ENCODE measurements around the gene ADD1. TPM values are rescaled to one million over a fixed set of nuclear protein-coding genes. Genes with fewer than 3 reads are reported as not detected.

The ADD1 gene
- total RNA-seq, 1 experiment from 2014 or later, result 163 TPM

DNA sequence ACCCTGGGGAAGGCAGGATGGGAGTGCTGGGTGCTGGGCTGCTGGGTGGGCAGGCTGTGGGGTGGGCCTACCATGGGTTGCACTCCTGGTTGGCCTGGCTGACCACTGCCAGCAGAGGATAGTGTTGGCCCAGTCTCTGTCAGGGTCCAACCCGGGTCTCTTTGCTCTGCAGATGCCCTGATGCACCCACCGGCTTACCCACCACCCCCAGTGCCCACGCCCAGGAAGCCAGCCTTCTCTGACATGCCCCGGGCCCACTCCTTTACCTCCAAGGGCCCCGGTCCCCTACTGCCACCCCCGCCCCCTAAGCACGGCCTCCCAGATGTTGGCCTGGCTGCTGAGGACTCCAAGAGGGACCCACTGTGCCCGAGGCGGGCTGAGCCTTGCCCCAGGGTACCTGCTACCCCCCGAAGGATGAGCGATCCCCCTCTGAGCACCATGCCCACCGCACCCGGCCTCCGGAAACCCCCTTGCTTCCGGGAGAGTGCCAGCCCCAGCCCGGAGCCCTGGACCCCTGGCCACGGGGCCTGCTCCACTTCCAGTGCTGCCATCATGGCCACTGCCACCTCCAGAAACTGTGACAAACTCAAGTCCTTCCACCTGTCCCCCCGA, 14.2 kb upstream of the ADD1 start:
- H3K9me3 Mint-ChIP-seq, result no peaks in the 10 kb centered on the region; a peak in 2 of 5 replicates

More for the DNA sequence above, 14.2 kb upstream of the ADD1 start:
- TF ChIP-seq, protein P1, sequence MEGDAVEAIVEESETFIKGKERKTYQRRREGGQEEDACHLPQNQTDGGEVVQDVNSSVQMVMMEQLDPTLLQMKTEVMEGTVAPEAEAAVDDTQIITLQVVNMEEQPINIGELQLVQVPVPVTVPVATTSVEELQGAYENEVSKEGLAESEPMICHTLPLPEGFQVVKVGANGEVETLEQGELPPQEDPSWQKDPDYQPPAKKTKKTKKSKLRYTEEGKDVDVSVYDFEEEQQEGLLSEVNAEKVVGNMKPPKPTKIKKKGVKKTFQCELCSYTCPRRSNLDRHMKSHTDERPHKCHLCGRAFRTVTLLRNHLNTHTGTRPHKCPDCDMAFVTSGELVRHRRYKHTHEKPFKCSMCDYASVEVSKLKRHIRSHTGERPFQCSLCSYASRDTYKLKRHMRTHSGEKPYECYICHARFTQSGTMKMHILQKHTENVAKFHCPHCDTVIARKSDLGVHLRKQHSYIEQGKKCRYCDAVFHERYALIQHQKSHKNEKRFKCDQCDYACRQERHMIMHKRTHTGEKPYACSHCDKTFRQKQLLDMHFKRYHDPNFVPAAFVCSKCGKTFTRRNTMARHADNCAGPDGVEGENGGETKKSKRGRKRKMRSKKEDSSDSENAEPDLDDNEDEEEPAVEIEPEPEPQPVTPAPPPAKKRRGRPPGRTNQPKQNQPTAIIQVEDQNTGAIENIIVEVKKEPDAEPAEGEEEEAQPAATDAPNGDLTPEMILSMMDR (conservative IDR thresholded peaks at IDR 0.05), result no peak
- no peaks in the 10 kb centered on the region for H3K27me3 Mint-ChIP-seq (ENCODE audit: low read depth)
- H3K14ac ChIP-seq (ENCODE audit: insufficient read depth, low read length), result no peak overlapping the region; the same call in 1 of the 2 replicates
- no peak overlapping the region for H3K23ac ChIP-seq (ENCODE audit: insufficient read length, low read depth, low read length)
- H3K4ac ChIP-seq (ENCODE audit: low read depth, low read length), result no peak overlapping the region
- H3K27ac ChIP-seq (ENCODE audit: insufficient read length, low read depth, low read length), result no peak overlapping the region
- H3K9me3 ChIP-seq (ENCODE audit: control insufficient read depth, low read depth, low read length), result no peaks in the 10 kb centered on the region
- no peak overlapping the region for H4K91ac ChIP-seq (ENCODE audit: insufficient read length, low read depth, low read length)
- no peak overlapping the region for H4K5ac ChIP-seq (ENCODE audit: insufficient read length, low read depth, low read length)
- no peak overlapping the region for H4K8ac ChIP-seq (replicated peaks; ENCODE audit: insufficient read length, low read depth, low read length)
- H2BK15ac ChIP-seq (ENCODE audit: low read depth, low read length), result no peak overlapping the region
- H3K79me1 ChIP-seq (ENCODE audit: insufficient read depth, low read depth, low read length, poor library complexity, severe bottlenecking), result no peaks in the 10 kb centered on the region
- H2BK12ac ChIP-seq (ENCODE audit: insufficient read length, low read depth, low read length), result no peak overlapping the region
- H3T11ph ChIP-seq (ENCODE audit: low read length), result no peak overlapping the region
- H3K4me1 ChIP-seq (ENCODE audit: insufficient read depth, low read length), result no peaks in the 10 kb centered on the region
- H3K36me3 Mint-ChIP-seq (ENCODE audit: insufficient read depth in 1 of 3, low read depth in 3 of 3), result peaks cover 24 to 68% (median 60%) of the 10 kb centered on the region in 3 experiments; a peak in 6 of 7 replicates
- H3K79me2 ChIP-seq (ENCODE audit: insufficient read depth, low read length), result no peaks in the 10 kb centered on the region
- no peaks in the 10 kb centered on the region for H3K4me1 Mint-ChIP-seq
- peak overlapping the region in 1 of 3 experiments; percentile 48; a peak in 2 of 7 replicates for H3K27ac Mint-ChIP-seq
- no peak overlapping the region for H3K4me3 Mint-ChIP-seq
- no peak for DNase-seq
- H3K56ac ChIP-seq (ENCODE audit: insufficient read length, low read depth, low read length), result no peak overlapping the region
- no peak overlapping the region for H2AK5ac ChIP-seq (ENCODE audit: insufficient read length, low read length)
- whole genome bisulfite sequencing (ENCODE audit: extremely low coverage, insufficient read length, low lambda C conversion rate), result no CpG with 5 or more reads among the region's 18 CpGs
- H3K9ac ChIP-seq (ENCODE audit: extremely low read depth, insufficient read length, low read length), result no peak overlapping the region
- no peak overlapping the region for H2BK5ac ChIP-seq (ENCODE audit: insufficient read length, low read length)
- H4K20me1 ChIP-seq (ENCODE audit: control insufficient read depth, insufficient read depth, insufficient read length), result peaks cover 6% of the 10 kb centered on the region
- H2AFZ ChIP-seq (ENCODE audit: low read length), result no peak overlapping the region
- H3K18ac ChIP-seq (ENCODE audit: insufficient read length, low read depth, low read length), result no peak overlapping the region
- H3K27me3 ChIP-seq (ENCODE audit: insufficient read depth, low read length), result no peaks in the 10 kb centered on the region
- no peaks in the 10 kb centered on the region for H3K23me2 ChIP-seq (ENCODE audit: insufficient read length, low read depth, low read length, poor library complexity, severe bottlenecking)
- H3K4me2 ChIP-seq (ENCODE audit: insufficient read depth, insufficient read length, low read length), result no peak overlapping the region
- H2BK20ac ChIP-seq (ENCODE audit: low read depth, low read length, poor library complexity, severe bottlenecking), result no peak overlapping the region
- no peak overlapping the region for H2BK120ac ChIP-seq (ENCODE audit: low read depth, low read length, poor library complexity, severe bottlenecking)
